GM12878 (cell line): ENCODE measurements around the gene ZDHHC3. TPM values are rescaled to one million over a fixed set of nuclear protein-coding genes. Genes with fewer than 3 reads are reported as not detected.

ENCODE experiments used
- ATAC-seq: fragments of 200-7000 bp; cut with Tn5 transposase; 3 replicates; pipeline ENCODE4 v1.9.1; 2020; ENCODE audit warnings: mild to moderate bottlenecking, moderate library complexity
- BruUV-seq: library from RNA; stranded (reverse); fragments of 400-500 nt; replicated peaks from 2 replicates; lab custom pipeline; 2021; lab: Mats Ljungman, UMichigan
- CTCF ChIA-PET: fragments of 300-600 bp; sonication (Branson Sonifier 250); formaldehyde crosslinking; extraction: SDS; loops from one replicate; lab custom pipeline; 2021; ENCODE audit warnings: inconsistent platforms; lab: Yijun Ruan, JAX
- POLR2A ChIA-PET: fragments of 350-600 bp; formaldehyde crosslinking; extraction: SDS; loops from one replicate; lab custom pipeline; 2021; ENCODE audit warnings: inconsistent platforms; lab: Charles Lee
- RAD21 ChIA-PET: fragments of 300-600 bp; sonication (Branson Sonifier 250); formaldehyde crosslinking; loops from one replicate; lab custom pipeline; 2023; ENCODE audit warnings: antibody characterized with exemption; ENCODE audit not compliant: unreplicated experiment; lab: Charles Lee
- SMC1A ChIA-PET: fragments of 300-600 bp; sonication (Branson Sonifier 250); formaldehyde crosslinking; loops from one replicate; lab custom pipeline; 2023; ENCODE audit not compliant: unreplicated experiment, uncharacterized antibody; lab: Charles Lee
- DNase-seq: peaks from one replicate; pipeline ENCODE4 v3.0.0-alpha.2; 2011; ENCODE audit warnings: low read depth, low spot score
- FAIRE-seq: peaks from 3 replicates; lab custom pipeline; 2011; peaks lifted over from hg19 to GRCh38; lab: Jason Lieb, UNC
- H2AFZ ChIP-seq: 2 replicates; pipeline ENCODE4 v1.6.0; 2011; ENCODE audit warnings: low read depth, low read length, control low read depth; ENCODE audit not compliant: control insufficient read depth
- H3K27ac ChIP-seq: 2 replicates; pipeline ENCODE4 v1.5.1; 2011; ENCODE audit warnings: control low read depth; ENCODE audit not compliant: control insufficient read depth, insufficient read depth
- H3K27me3 ChIP-seq, 2 experiments: replicated peaks in 1 of 2; 2 replicates each; pipeline versions ENCODE4 v1.6.0 to v1.6.1; 2011; ENCODE audit warnings: low read length in 1 of 2; ENCODE audit not compliant: control insufficient read depth in 2 of 2, insufficient read depth in 2 of 2
- H3K36me3 ChIP-seq, 2 experiments: 2 replicates each; pipeline ENCODE4 v1.5.1; 2011; ENCODE audit warnings: low read length in 1 of 2; ENCODE audit not compliant: control insufficient read depth in 2 of 2, insufficient read depth in 2 of 2
- H3K4me1 ChIP-seq: 2 replicates; pipeline ENCODE4 v1.6.1; 2011; ENCODE audit warnings: mild to moderate bottlenecking, low read length, moderate library complexity, mixed read lengths; ENCODE audit not compliant: control insufficient read depth, insufficient read depth
- H3K4me2 ChIP-seq: 2 replicates; pipeline ENCODE4 v1.6.0; 2011; ENCODE audit warnings: control low read depth; ENCODE audit not compliant: control insufficient read depth, insufficient read depth
- H3K4me3 ChIP-seq: fragments of 200-600 bp; sonication (generic); 2 replicates; pipeline ENCODE4 v1.5.1; 2016
- H3K79me2 ChIP-seq: 2 replicates; pipeline ENCODE4 v1.6.0; 2011; ENCODE audit warnings: low read length; ENCODE audit not compliant: control insufficient read depth, insufficient read depth
- H3K9ac ChIP-seq: 2 replicates; pipeline ENCODE4 v1.8.0; 2011; ENCODE audit warnings: low read length, control low read depth, mixed read lengths; ENCODE audit not compliant: control insufficient read depth, insufficient read depth
- H3K9me3 ChIP-seq: replicated peaks from 3 replicates; pipeline ENCODE4 v1.5.1; 2011; ENCODE audit warnings: mild to moderate bottlenecking, low read length; ENCODE audit not compliant: control insufficient read depth, insufficient read depth
- H4K20me1 ChIP-seq: 2 replicates; pipeline ENCODE4 v1.6.0; 2011; ENCODE audit not compliant: control insufficient read depth, insufficient read depth
- MEF2A ChIP-seq: IDR thresholded peaks from 2 replicates; pipeline ENCODE4 v1.6.1; 2011; ENCODE audit warnings: low read depth, mild to moderate bottlenecking, low read length, moderate library complexity; ENCODE audit not compliant: insufficient read depth
- MTA2 ChIP-seq: fragments of 450-650 bp; IDR thresholded peaks from 2 replicates; pipeline ENCODE4 v1.6.1; 2016; ENCODE audit warnings: low read depth, mild to moderate bottlenecking, moderate library complexity
- PAX5 ChIP-seq: IDR thresholded peaks from 2 replicates; pipeline ENCODE4 v1.6.1; 2011; ENCODE audit warnings: low read depth, low read length, borderline replicate concordance
- RAD21 ChIP-seq: IDR thresholded peaks from 2 replicates; pipeline ENCODE4 v1.6.1; 2011; ENCODE audit warnings: mild to moderate bottlenecking, low read depth, low read length, moderate library complexity; ENCODE audit not compliant: insufficient read depth
- RCOR1 ChIP-seq: conservative IDR thresholded peaks from 2 replicates; pipeline ENCODE4 v1.6.1; 2012; ENCODE audit warnings: low read depth, low read length, improper control_type of control experiment
- SIN3A ChIP-seq: IDR thresholded peaks from 2 replicates; pipeline ENCODE4 v1.6.1; 2012; ENCODE audit warnings: low read depth, low read length, improper control_type of control experiment
- SUPT20H ChIP-seq: IDR thresholded peaks from 2 replicates; pipeline ENCODE4 v1.6.1; 2011; ENCODE audit warnings: low read depth, mild to moderate bottlenecking, low read length, moderate library complexity, borderline replicate concordance; ENCODE audit not compliant: control insufficient read depth
- YBX1 ChIP-seq: fragments of 450-650 bp; IDR thresholded peaks from 2 replicates; pipeline ENCODE4 v1.6.1; 2016; ENCODE audit warnings: antibody characterized with exemption
- ZNF274 ChIP-seq: IDR thresholded peaks from one replicate; pipeline ENCODE4 v1.8.0; 2011; ENCODE audit not compliant: insufficient read length, insufficient read depth
- WGBS: methylation state at CpG from one replicate; pipeline ENCODE4 v1.1.6; 2016; ENCODE audit warnings: low lambda C conversion rate; ENCODE audit not compliant: insufficient replicate concordance, insufficient coverage; ENCODE audit errors: missing lambda C conversion rate; 5-methylcytosine and 5-hydroxymethylcytosine counted together
- in situ Hi-C: fragments of 300-500 bp; cut with MboI; formaldehyde crosslinking; loops from 9 replicates; pipeline ENCODE4 v1.14.3; 2018; ENCODE audit warnings: mixed read lengths
- intact Hi-C: fragments of 100-400 bp; cut with micrococcal nuclease; formaldehyde crosslinking; loops from one replicate; pipeline ENCODE4 v1.14.2; 2022; ENCODE audit not compliant: unreplicated experiment
- polyA plus RNA-seq, 11 experiments: library from polyadenylated mRNA; depleted of rRNA in 4 of 11; unstranded in 6 of 11; stranded (reverse) in 5 of 11; fragments of >200 nt; fragmentation: Nextera tagmentation in 4 of 11; fragmentation: Illumina TruSeq in 1 of 11; extraction: Ambion mirVana in 4 of 11; extraction: Trizol in 1 of 11; gene quantifications; 1 replicate in 1 of 11; 2 replicates in 10 of 11; pipeline versions ENCODE4 v1.2.1 to v1.2.3, GENCODE V29; 2011 to 2016; ENCODE audit warnings: inconsistent platforms in 2 of 11, missing spikeins in 2 of 11, low read depth in 1 of 11
- total RNA-seq, 4 experiments: library from RNA; depleted of rRNA in 3 of 4; stranded (reverse); fragments of >200 nt in 3 of 4; fragmentation: Illumina TruSeq in 1 of 4; extraction: Trizol in 1 of 4; gene quantifications; 2 replicates each; pipeline versions ENCODE4 v1.2.1 to v1.2.3, GENCODE V29; 2013 to 2021
- TF ChIP-seq, protein P1 (sequence below): fragments of 450-650 bp; IDR thresholded peaks from 2 replicates; pipeline ENCODE4 v1.6.1; 2018; ENCODE audit warnings: mild to moderate bottlenecking, low read depth, moderate library complexity; ENCODE audit not compliant: partially characterized antibody

Gene ZDHHC3
- total and polyA plus RNA-seq, 10 of the 15 experiments (the other 5 are each of a cell fraction or from before 2014, with no cell fraction given): 6.8 to 79.1 (median 40.8) TPM

DNA sequence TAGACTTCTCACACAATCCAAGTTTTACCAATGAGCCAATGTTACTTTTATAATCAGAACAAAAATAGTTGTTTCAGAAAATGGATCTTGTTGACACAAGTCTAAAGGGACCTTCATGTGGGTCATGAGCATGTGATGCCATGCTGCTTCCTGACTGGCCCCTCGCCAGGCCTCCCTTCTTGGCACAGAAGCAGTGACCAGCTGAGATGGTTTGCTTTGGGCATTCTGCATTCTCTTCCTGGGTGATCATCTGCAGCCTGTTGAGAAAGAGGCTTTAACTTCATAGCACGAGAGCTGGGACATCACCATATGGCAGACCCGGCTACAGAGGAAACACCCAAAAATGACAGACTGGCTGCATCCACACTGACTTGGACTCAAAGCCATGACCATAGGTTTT is 55.9 kb downstream of the ZDHHC3 start:
- WGBS: 95% methylated on average over 3 of the region's 3 CpGs
- no peak for FAIRE-seq
- CTCF ChIA-PET: no interaction called here
- no peak overlapping the region for H3K4me2 ChIP-seq
- no peak overlapping the region for H2AFZ ChIP-seq
- SMC1A ChIA-PET: no interaction called here
- TF ChIP-seq RCOR1 (no peak), YBX1 (no peak), RAD21 (no peak), SUPT20H (no peak), SIN3A (no peak), MEF2A (no peak), MTA2 (no peak), ZNF274 (no peak), PAX5 (no peak)
- TF ChIP-seq, protein P1, sequence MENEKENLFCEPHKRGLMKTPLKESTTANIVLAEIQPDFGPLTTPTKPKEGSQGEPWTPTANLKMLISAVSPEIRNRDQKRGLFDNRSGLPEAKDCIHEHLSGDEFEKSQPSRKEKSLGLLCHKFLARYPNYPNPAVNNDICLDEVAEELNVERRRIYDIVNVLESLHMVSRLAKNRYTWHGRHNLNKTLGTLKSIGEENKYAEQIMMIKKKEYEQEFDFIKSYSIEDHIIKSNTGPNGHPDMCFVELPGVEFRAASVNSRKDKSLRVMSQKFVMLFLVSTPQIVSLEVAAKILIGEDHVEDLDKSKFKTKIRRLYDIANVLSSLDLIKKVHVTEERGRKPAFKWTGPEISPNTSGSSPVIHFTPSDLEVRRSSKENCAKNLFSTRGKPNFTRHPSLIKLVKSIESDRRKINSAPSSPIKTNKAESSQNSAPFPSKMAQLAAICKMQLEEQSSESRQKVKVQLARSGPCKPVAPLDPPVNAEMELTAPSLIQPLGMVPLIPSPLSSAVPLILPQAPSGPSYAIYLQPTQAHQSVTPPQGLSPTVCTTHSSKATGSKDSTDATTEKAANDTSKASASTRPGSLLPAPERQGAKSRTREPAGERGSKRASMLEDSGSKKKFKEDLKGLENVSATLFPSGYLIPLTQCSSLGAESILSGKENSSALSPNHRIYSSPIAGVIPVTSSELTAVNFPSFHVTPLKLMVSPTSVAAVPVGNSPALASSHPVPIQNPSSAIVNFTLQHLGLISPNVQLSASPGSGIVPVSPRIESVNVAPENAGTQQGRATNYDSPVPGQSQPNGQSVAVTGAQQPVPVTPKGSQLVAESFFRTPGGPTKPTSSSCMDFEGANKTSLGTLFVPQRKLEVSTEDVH: no peak
- H3K27ac ChIP-seq: no peak overlapping the region
- in situ Hi-C loops: no loop called here
- no peaks in the 10 kb centered on the region for H3K9me3 ChIP-seq
- no peak overlapping the region for H3K9ac ChIP-seq
- H3K4me1 ChIP-seq: no peaks in the 10 kb centered on the region
- POLR2A ChIA-PET: no interaction called here
- RAD21 ChIA-PET: no interaction called here
- H4K20me1 ChIP-seq: no peaks in the 10 kb centered on the region
- BruUV-seq: no TSS peak
- no peaks in the 10 kb centered on the region for H3K27me3 ChIP-seq
- no peak overlapping the region for H3K4me3 ChIP-seq
- intact Hi-C loops: no loop called here
- no peaks in the 10 kb centered on the region; a peak in 2 of 4 replicates for H3K36me3 ChIP-seq
- ATAC-seq: no peak
- no peaks in the 10 kb centered on the region for H3K79me2 ChIP-seq
- no peak for DNase-seq
